ENCODE measurements around the gene EIPR1. TPM values are rescaled to one million over a fixed set of nuclear protein-coding genes. Genes with fewer than 3 reads are reported as not detected.

EIPR1 gene
- total and polyA plus RNA-seq, 2 of the 4 experiments (the other 2 are of a cell fraction): 46.5 to 67.4 TPM

DNA sequence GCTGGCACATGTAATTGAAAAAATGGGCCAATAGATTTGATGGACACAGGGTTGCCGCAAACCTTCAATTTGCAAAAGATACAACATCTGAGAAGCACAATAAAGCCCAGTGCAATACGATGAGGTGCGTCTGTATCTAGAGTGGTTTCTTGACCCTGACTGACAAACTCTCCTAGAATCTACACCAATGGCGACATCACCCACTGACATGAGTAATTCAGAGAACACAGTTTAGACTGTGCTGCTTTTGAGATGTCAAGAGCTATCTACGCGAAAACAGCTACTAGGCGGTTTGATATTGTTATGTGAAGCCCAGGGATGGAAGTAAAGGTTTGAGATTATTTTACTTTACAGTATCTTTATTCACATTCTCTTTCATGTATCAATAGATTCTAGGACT lies 104.9 kb downstream of the EIPR1 start:
- DNase-seq (no peak), ATAC-seq (ENCODE audit: low read depth) (no peak)
- in situ Hi-C loops (cut with MboI; ENCODE audit: low sequenced_read_pairs) (no loop called here), dilution Hi-C loops (cut with HindIII; ENCODE audit: low sequenced_read_pairs, unreplicated experiment) (no loop called here), intact Hi-C loops (cut with micrococcal nuclease) (no loop called here)
- no peaks in the 10 kb centered on the region for H3K4me1 ChIP-seq (ENCODE audit: control insufficient read depth, insufficient read depth, low read length)
- H3K14ac ChIP-seq (replicated peaks; ENCODE audit: low read depth, low read length): no peak overlapping the region
- no peak for TF ChIP-seq CHD1 (IDR thresholded peaks at IDR 0.05; ENCODE audit: low read depth, low read length)
- TF ChIP-seq MAFK (IDR thresholded peaks at IDR 0.05; ENCODE audit: low read depth, low read length): no peak
- no peak for TF ChIP-seq BHLHE40 (IDR thresholded peaks at IDR 0.05; ENCODE audit: low read depth, low read length)
- TF ChIP-seq, protein P1, sequence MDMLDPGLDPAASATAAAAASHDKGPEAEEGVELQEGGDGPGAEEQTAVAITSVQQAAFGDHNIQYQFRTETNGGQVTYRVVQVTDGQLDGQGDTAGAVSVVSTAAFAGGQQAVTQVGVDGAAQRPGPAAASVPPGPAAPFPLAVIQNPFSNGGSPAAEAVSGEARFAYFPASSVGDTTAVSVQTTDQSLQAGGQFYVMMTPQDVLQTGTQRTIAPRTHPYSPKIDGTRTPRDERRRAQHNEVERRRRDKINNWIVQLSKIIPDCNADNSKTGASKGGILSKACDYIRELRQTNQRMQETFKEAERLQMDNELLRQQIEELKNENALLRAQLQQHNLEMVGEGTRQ (IDR thresholded peaks at IDR 0.05; ENCODE audit: low read depth, low read length): no peak
- TF ChIP-seq MAZ (IDR thresholded peaks at IDR 0.05; ENCODE audit: borderline replicate concordance, low read depth, low read length): no peak
- no peak for TF ChIP-seq NFE2L2 (IDR thresholded peaks at IDR 0.05; ENCODE audit: low read depth, low read length)
- TF ChIP-seq, protein P2, sequence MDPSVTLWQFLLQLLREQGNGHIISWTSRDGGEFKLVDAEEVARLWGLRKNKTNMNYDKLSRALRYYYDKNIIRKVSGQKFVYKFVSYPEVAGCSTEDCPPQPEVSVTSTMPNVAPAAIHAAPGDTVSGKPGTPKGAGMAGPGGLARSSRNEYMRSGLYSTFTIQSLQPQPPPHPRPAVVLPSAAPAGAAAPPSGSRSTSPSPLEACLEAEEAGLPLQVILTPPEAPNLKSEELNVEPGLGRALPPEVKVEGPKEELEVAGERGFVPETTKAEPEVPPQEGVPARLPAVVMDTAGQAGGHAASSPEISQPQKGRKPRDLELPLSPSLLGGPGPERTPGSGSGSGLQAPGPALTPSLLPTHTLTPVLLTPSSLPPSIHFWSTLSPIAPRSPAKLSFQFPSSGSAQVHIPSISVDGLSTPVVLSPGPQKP (IDR thresholded peaks at IDR 0.05; ENCODE audit: borderline replicate concordance, low read depth, low read length): no peak
- TF ChIP-seq MXI1 (IDR thresholded peaks at IDR 0.05; ENCODE audit: borderline replicate concordance, low read depth, low read length): no peak
- TF ChIP-seq RCOR1 (IDR thresholded peaks at IDR 0.05; ENCODE audit: insufficient replicate concordance, low read length): no peak
- no peak overlapping the region for H2BK5ac ChIP-seq (ENCODE audit: low read depth, low read length, poor library complexity, severe bottlenecking)
- no peak overlapping the region for H3K18ac ChIP-seq (ENCODE audit: low read depth, low read length)
- 100% methylated on average over 1 of the region's 7 CpGs; no CpG with 5 or more reads in 1 of the 2 experiments for WGBS, 2 experiments (ENCODE audit: extremely low coverage in 2 of 2, insufficient read length in 1 of 2)
- no peak overlapping the region for H3K27ac ChIP-seq (ENCODE audit: insufficient read depth, low read length)
- peaks cover 4 to 6% of the 10 kb centered on the region in 2 experiments; a peak in 3 of 4 replicates for H3K79me1 ChIP-seq (ENCODE audit: low read depth in 1 of 2, low read length in 2 of 2)
- H3K36me3 ChIP-seq (ENCODE audit: control insufficient read depth, insufficient read depth, low read length): no peaks in the 10 kb centered on the region
- no peak overlapping the region for H2BK120ac ChIP-seq (ENCODE audit: low read depth, low read length)
- H3K27me3 ChIP-seq (ENCODE audit: control insufficient read depth, insufficient read depth, low read length): no peaks in the 10 kb centered on the region
- 0 out of 2 replicates have a peak, but pooled peaks cover 2% of the 10 kb centered on the region for H3K9me3 ChIP-seq (ENCODE audit: control insufficient read depth, insufficient read depth, low read length)
- no peak overlapping the region for H4K91ac ChIP-seq (ENCODE audit: insufficient read depth, low read depth, low read length)
- H3K4me3 ChIP-seq (ENCODE audit: insufficient read depth, low read depth, low read length): no peak overlapping the region
- no peak overlapping the region for H3K9ac ChIP-seq (ENCODE audit: low read depth, low read length)
- no TSS peak for BruUV-seq (replicated peaks)
- no peak overlapping the region for H2AFZ ChIP-seq (replicated peaks; ENCODE audit: low read length, poor library complexity)
- ChIA-PET POLR2A (ENCODE audit: unreplicated experiment) (no interaction called here), CTCF (no interaction called here)
- H2BK15ac ChIP-seq (ENCODE audit: low read depth, low read length): no peak overlapping the region
- no peaks in the 10 kb centered on the region; the same call in 1 of the 2 replicates for H4K20me1 ChIP-seq (ENCODE audit: insufficient read depth, low read length)
- H4K5ac ChIP-seq (ENCODE audit: low read depth, low read length): no peak overlapping the region
- H2AK5ac ChIP-seq (ENCODE audit: low read depth, low read length): no peak overlapping the region
- no peak overlapping the region for H4K8ac ChIP-seq (ENCODE audit: low read depth in 2 of 2, low read length in 2 of 2)
- H2AK9ac ChIP-seq (replicated peaks; ENCODE audit: low read depth, low read length, poor library complexity): no peak overlapping the region
- no peak overlapping the region for H3K4ac ChIP-seq (ENCODE audit: low read depth, low read length)
- no peak overlapping the region for H3K4me2 ChIP-seq (ENCODE audit: low read depth, low read length)
- no peak overlapping the region for H3K56ac ChIP-seq (ENCODE audit: extremely low read depth, insufficient read depth, low read length)
- H2BK20ac ChIP-seq (ENCODE audit: low read depth, low read length): no peak overlapping the region
- H3K9me1 ChIP-seq (ENCODE audit: insufficient read depth, low read length): peaks cover 3% of the 10 kb centered on the region; the same call in 1 of the 2 replicates
- H3K23ac ChIP-seq (ENCODE audit: low read depth, low read length): no peak overlapping the region

Data from IMR-90 (cell line).